ENCODE measurements around the gene MLXIP.

DNA sequence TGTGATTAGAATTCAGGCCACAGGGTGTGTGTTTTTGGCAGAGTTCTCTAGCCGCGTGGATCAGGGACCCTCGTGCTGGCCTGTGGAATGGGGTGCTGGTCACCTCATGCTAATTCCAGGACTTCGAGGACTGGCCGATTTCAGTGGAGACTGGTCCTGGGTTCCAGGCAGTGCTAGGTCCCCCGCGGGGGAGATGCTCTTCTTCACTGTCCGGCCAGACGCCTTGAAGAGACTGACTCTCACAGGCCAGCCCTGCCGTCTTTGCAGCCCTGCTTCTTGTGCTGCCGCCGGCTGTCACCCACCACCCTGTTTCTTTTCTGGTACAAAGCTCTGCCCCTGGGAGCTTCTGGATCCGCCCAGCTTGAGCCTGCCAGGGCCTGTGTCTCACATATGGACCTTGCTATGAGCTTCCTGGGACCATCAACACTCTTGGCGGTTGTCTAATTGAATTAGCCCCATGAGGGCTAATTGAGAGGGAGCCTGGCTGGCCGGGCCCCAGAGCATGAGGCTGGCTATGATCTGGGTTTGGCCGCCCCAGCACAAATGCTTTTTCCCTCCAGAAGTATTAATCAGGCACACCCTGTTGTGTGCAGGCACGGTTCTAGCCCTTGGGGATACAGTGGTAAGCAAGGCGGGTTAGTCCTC is 8.2 kb downstream of the MLXIP start:
- TF ChIP-seq, protein P1, sequence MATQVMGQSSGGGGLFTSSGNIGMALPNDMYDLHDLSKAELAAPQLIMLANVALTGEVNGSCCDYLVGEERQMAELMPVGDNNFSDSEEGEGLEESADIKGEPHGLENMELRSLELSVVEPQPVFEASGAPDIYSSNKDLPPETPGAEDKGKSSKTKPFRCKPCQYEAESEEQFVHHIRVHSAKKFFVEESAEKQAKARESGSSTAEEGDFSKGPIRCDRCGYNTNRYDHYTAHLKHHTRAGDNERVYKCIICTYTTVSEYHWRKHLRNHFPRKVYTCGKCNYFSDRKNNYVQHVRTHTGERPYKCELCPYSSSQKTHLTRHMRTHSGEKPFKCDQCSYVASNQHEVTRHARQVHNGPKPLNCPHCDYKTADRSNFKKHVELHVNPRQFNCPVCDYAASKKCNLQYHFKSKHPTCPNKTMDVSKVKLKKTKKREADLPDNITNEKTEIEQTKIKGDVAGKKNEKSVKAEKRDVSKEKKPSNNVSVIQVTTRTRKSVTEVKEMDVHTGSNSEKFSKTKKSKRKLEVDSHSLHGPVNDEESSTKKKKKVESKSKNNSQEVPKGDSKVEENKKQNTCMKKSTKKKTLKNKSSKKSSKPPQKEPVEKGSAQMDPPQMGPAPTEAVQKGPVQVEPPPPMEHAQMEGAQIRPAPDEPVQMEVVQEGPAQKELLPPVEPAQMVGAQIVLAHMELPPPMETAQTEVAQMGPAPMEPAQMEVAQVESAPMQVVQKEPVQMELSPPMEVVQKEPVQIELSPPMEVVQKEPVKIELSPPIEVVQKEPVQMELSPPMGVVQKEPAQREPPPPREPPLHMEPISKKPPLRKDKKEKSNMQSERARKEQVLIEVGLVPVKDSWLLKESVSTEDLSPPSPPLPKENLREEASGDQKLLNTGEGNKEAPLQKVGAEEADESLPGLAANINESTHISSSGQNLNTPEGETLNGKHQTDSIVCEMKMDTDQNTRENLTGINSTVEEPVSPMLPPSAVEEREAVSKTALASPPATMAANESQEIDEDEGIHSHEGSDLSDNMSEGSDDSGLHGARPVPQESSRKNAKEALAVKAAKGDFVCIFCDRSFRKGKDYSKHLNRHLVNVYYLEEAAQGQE (IDR thresholded peaks at IDR 0.05; ENCODE audit: insufficient read depth in 1 of 2, low read depth in 2 of 2, low read length in 1 of 2): no peak
- TF ChIP-seq TCF7L2 (IDR thresholded peaks at IDR 0.05; ENCODE audit: low read depth, low read length): no peak
- TF ChIP-seq, protein P2, sequence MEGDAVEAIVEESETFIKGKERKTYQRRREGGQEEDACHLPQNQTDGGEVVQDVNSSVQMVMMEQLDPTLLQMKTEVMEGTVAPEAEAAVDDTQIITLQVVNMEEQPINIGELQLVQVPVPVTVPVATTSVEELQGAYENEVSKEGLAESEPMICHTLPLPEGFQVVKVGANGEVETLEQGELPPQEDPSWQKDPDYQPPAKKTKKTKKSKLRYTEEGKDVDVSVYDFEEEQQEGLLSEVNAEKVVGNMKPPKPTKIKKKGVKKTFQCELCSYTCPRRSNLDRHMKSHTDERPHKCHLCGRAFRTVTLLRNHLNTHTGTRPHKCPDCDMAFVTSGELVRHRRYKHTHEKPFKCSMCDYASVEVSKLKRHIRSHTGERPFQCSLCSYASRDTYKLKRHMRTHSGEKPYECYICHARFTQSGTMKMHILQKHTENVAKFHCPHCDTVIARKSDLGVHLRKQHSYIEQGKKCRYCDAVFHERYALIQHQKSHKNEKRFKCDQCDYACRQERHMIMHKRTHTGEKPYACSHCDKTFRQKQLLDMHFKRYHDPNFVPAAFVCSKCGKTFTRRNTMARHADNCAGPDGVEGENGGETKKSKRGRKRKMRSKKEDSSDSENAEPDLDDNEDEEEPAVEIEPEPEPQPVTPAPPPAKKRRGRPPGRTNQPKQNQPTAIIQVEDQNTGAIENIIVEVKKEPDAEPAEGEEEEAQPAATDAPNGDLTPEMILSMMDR (IDR thresholded peaks at IDR 0.05): no peak
- TF ChIP-seq SIN3A (IDR thresholded peaks at IDR 0.05; ENCODE audit: borderline replicate concordance, insufficient read depth, low read depth, low read length): no peak
- TF ChIP-seq POLR2AphosphoS5 (IDR thresholded peaks at IDR 0.05; ENCODE audit: low read depth, low read length): no peak

All from Panc1 (cell line).